ENCODE measurements around the gene PCDHA4.
"Not testable (repeated sequence)": the region's sequence is repeated elsewhere in the genome, so short reads cannot be mapped to it uniquely, and the experiment has no call there.

Gene PCDHA4

DNA sequence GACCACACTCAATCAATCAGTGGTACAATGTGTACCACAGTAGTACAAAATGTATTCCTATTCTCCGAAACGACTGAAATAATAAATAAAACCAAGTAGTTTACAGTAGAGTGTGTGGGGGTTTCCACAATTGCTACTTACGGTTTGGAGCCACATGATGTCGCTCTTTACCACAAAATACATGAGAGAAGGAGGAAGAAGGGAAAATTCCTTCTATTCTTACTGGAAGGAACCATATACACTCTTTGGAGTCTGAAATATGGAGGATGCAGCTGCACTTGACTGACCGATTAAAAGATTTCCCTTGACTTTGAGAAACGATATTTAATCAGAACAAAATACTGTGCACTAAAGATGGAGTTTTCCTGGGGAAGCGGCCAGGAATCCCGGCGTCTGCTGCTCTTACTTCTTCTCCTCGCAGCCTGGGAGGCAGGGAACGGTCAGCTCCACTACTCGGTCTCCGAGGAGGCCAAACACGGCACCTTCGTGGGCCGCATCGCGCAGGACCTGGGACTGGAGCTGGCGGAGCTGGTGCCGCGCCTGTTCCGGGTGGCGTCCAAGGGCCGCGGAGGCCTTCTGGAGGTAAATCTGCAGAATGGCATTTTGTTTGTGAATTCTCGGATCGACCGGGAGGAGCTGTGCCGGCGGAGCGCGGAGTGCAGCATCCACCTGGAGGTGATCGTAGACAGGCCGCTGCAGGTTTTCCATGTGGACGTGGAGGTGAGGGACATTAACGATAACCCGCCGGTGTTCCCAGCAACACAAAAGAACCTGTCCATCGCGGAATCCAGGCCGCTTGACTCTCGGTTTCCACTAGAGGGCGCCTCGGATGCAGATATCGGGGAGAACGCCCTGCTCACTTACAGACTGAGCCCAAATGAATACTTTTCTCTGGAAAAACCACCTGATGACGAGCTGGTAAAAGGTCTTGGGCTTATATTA, at the start of gene PCDHA4:
Gene PCDHA4 (plus strand): TSS at position 235 of the 942 bp plus-strand sequence.
- peak; percentile 48 for DNase-seq

DNA sequence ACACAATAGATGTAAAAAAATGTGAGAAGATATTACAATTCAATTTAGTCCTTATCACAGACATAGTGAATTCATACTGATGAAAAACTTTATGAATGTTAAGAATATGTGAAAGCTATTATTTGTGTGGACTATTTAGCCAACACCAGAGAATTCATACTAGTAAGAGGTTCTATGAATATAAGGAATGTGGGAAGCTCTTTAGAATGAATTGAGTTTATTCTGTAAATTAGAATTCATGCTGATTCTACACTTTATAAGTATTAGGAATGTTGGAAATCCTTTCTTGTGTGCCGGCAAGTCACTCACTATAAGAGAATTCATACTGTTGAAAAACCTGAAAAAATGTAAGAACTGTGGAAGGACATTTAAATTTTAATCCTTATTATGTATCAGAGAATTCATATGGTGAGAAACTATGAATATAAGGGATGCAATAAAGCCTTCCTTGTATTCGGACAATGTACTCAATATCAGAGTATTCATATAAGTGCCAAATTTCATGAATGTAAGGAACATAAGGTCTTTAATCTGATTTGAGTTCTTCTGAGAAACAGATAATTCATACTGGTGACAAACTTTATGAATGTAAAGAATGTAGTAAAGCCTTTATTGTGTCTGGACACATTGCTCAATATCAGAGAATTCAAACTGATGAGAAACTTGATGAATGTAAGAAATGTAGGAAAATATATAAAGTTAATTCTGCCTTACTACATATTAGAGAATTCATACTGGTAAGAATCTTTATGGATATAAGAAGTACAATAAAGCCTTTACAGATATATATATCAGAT, 42.5 kb upstream of the PCDHA4 start:
- no peak for DNase-seq

DNA sequence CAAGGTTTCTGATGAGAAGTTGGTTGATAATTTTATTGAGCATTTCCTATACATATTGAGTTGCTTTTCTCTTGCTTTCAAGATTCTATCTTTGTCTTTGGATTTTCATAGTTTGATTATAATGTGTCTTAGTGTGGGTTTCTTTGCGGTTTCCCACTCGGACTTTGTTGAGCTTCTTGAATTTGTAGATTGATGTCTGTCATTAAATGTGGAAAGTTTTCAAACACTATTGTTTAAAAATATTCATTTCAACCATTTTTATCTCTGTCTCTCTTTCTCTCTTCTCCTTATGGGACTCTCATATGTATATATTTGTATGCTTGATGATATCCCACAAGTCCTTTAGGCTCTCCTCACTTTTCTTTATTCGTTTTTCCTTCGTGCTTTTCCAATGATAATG, 39.4 kb upstream of the PCDHA4 start:
- no peak for DNase-seq

DNA sequence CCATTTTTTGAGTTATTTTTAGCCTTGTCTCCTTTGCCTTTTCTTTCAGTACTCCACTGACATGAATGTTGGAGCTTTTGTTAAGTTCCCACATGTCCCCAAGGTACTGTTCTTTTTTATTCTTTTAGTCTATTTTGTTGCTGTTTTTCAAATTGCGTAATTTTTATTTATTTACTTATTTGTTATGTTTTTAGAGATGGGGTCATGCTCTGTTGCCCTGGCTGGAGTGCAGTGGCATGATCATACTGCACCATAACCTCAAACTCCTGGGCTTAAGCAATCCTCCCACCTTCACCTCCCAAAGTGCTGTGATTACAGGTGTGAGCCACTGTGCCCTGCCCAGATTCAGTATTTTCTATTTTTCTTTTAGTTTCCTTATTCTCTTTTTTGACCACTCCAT, 26.4 kb upstream of the PCDHA4 start:
- DNase-seq, result no peak

DNA sequence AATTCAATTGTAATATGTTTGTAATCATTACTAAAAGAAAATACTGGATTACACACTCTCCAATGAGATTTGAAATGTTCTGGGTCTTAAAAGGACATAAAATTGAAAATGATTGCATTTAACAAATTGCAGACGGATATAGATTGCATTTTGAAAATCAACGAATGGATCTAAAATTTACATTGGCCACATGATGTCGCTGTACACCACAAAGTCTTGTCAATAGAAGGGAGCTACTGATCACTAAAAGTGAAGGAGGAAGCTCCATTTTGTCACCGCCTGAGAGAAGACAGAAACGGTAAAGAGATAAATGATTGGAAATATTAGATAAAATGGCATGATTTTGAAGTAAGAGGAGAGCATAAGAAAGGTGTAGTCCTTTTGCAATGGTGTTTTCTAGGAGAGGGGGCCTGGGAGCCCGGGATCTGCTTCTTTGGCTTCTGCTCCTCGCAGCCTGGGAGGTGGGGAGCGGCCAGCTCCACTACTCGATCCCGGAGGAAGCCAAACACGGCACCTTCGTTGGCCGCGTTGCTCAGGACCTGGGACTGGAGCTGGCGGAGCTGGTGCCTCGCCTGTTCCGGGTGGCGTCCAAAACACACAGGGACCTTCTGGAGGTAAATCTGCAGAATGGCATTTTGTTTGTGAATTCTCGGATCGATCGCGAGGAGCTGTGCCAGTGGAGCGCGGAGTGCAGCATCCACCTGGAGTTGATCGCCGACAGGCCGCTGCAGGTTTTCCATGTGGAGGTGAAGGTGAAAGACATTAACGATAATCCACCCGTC, 20.8 kb upstream of the PCDHA4 start, which contains the start of gene PCDHA1:
Gene PCDHA1 (plus strand): TSS at position 236 of the 782 bp plus-strand sequence.
- no peak for DNase-seq

DNA sequence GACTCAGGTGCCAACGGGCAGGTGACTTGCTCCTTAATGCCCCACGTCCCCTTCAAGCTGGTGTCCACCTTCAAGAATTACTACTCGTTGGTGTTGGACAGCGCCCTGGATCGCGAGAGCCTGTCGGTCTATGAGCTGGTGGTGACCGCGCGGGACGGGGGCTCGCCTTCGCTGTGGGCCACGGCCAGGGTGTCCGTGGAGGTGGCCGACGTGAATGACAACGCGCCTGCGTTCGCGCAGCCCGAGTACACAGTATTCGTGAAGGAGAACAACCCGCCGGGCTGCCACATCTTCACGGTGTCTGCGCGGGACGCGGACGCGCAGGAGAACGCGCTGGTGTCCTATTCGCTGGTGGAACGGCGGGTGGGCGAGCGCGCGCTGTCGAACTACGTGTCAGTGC, 19.4 kb upstream of the PCDHA4 start:
- DNase-seq, result not testable (repeated sequence)

DNA sequence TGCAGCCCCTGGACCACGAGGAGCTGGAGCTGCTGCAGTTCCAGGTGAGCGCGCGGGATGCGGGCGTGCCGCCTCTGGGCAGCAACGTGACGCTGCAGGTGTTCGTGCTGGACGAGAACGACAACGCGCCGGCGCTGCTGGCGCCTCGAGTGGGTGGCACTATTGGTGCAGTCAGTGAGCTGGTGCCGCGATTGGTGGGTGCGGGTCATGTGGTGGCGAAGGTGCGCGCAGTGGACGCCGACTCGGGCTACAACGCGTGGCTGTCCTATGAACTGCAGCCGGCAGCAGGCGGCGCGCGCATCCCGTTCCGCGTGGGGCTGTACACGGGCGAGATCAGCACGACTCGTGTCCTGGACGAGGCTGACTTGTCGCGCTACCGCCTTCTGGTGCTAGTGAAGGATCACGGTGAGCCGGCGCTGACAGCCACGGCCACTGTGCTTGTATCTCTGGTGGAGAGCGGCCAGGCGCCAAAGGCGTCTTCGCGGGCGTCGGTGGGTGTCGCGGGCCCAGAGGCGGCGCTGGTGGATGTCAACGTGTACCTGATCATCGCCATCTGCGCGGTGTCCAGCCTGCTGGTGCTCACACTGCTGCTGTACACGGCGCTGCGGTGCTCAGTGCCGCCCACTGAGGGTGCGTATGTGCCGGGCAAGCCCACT, 18.9 kb upstream of the PCDHA4 start:
- not testable (repeated sequence) for DNase-seq

DNA sequence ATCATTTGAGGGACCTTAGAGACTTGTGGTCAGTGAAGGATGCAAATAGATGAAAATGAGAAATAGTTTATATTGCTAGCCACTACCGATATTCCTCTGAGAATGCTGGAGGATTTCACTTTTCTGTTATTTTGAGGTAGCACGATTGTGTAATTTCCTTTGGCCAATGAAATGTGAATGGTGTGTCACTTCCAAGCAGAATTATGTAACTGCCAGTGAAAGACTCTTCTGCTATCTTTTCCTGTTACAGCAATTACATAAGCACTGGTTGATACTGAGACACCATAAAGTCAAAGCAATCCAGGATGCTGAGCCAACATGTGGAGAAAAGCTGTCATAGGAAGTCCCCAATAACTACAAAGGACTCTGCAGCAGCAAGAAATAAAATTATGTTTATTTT, 15.8 kb upstream of the PCDHA4 start:
- no peak for DNase-seq

DNA sequence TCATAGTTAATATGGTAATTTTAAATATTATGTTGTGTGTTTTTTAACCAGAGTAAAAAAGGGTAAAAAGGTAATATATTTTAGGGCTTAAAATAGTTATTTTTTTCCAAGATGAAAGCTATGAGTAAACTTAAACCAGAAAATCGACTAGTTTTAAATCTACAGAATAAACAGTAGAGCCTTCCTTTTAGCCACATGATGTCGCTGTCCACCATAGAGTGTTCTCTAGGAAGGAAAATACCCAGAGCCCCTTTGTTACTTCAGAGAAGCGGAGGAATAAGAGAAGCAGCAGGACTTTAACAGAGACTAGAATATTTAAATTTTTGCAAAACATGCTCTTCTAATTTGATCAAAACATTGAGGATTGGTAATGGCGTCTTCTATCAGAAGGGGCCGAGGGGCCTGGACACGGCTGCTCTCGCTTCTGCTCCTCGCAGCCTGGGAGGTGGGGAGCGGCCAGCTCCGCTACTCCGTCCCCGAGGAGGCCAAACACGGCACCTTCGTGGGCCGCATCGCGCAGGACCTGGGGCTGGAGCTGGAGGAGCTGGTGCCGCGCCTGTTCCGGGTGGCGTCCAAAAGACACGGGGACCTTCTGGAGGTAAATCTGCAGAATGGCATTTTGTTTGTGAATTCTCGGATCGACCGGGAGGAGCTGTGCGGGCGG, 12.1 kb upstream of the PCDHA4 start, which contains the start of gene PCDHA2:
Gene PCDHA2 (plus strand): TSS at position 258 of the 664 bp plus-strand sequence.
- DNase-seq, result no peak

DNA sequence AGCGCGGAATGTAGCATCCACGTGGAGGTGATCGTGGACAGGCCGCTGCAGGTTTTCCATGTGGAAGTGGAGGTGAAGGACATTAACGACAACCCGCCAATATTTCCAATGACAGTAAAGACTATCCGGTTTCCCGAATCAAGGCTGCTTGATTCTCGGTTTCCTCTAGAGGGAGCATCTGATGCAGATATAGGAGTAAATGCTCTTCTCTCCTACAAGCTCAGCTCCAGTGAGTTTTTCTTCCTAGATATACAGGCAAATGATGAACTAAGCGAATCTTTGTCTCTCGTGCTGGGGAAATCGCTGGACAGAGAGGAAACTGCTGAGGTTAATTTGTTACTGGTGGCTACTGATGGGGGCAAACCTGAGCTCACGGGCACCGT, 11.6 kb upstream of the PCDHA4 start:
- no peak for DNase-seq

DNA sequence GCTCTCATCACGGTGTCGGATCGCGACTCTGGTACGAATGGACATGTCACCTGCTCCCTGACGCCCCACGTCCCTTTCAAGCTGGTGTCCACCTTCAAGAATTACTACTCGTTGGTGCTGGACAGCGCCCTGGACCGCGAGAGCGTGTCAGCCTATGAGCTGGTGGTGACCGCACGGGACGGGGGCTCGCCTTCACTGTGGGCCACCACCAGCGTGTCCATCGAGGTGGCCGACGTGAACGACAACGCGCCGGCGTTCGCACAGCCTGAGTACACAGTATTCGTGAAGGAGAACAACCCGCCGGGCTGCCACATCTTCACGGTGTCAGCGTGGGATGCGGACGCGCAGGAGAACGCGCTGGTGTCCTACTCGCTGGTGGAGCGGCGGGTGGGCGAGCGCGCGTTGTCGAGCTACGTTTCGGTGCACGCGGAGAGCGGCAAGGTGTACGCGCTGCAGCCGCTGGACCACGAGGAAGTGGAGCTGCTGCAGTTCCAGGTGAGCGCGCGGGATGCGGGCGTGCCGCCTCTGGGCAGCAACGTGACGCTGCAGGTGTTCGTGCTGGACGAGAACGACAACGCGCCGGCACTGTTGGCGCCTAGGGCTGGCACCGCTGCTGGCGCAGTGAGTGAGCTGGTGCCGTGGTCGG, 10.7 kb upstream of the PCDHA4 start:
- DNase-seq, result not testable (repeated sequence)

DNA sequence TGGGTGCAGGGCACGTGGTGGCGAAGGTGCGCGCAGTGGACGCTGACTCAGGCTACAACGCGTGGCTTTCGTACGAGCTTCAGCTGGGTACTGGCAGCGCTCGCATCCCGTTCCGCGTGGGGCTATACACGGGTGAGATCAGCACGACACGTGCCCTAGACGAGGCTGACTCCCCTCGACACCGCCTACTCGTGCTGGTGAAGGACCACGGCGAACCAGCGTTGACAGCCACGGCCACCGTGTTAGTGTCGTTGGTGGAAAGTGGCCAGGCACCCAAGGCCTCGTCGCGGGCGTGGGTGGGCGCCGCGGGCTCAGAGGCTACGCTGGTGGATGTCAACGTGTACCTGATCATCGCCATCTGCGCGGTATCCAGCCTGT, 10.2 kb upstream of the PCDHA4 start:
- DNase-seq, result no peak

DNA sequence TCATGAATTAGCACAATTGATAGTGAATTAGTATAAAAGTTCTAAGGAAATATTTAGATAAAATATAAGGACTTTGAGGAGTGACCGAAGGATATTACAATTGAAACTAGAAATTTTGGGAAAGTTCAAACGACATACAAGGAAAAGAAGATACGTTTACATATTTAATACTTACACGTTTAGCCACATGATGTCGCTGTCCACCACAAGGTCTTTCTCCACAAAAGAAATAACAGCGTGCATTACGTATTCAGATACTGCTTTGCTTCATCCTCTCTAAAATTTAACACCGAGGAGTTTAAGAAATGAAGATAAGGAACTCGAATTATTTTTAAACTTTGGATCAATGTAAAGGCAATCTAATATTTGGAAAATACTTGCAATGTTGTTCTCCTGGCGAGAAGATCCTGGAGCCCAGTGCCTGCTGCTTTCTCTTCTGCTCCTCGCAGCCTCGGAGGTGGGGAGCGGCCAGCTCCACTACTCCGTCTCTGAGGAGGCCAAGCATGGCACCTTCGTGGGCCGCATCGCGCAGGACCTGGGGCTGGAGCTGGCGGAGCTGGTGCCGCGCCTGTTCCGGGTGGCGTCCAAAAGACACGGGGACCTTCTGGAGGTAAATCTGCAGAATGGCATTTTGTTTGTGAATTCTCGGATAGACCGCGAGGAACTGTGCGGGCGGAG, 5.9 kb upstream of the PCDHA4 start, which contains the start of gene PCDHA3:
Gene PCDHA3 (plus strand): TSS at position 242 of the 678 bp plus-strand sequence.
- no peak for DNase-seq

DNA sequence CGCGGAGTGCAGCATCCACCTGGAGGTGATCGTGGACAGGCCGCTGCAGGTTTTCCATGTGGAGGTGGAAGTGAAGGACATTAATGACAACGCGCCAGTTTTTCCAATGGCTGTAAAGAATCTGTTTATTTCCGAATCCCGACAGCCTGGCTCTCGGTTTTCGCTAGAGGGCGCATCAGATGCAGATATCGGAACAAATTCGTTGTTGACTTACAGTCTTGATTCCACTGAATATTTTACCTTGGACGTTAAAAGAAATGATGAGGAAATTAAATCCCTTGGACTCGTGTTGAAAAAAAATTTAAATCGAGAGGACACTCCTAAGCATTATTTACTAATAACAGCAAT, 5.4 kb upstream of the PCDHA4 start:
- DNase-seq, result no peak

DNA sequence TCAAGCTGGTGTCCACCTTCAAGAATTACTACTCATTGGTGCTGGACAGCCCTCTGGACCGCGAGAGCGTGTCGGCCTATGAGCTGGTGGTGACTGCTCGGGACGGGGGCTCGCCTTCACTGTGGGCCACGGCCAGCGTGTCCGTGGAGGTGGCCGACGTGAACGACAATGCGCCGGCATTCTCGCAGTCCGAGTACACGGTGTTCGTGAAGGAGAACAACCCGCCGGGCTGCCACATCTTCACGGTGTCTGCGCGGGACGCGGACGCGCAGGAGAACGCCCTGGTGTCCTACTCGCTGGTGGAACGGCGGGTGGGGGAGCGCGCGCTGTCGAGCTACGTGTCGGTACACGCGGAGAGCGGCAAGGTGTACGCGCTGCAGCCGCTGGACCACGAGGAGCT, 4.5 kb upstream of the PCDHA4 start:
- DNase-seq, result not testable (repeated sequence)

DNA sequence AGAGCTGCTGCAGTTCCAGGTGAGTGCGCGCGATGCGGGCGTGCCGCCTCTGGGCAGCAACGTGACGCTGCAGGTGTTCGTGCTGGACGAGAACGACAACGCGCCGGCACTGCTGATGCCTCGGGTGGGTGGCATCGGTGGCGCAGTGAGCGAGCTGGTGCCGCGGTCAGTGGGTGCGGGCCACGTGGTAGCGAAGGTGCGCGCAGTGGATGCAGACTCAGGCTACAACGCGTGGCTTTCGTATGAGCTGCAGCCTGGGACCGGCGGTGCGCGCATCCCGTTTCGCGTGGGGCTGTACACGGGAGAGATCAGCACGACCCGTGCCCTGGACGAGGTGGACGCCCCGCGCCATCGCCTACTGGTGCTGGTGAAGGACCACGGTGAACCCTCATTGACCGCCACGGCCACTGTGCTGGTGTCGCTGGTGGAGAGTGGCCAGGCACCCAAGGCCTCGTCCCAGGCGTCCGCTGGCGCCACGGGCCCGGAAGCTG, 4.0 kb upstream of the PCDHA4 start:
- DNase-seq, result no peak

DNA sequence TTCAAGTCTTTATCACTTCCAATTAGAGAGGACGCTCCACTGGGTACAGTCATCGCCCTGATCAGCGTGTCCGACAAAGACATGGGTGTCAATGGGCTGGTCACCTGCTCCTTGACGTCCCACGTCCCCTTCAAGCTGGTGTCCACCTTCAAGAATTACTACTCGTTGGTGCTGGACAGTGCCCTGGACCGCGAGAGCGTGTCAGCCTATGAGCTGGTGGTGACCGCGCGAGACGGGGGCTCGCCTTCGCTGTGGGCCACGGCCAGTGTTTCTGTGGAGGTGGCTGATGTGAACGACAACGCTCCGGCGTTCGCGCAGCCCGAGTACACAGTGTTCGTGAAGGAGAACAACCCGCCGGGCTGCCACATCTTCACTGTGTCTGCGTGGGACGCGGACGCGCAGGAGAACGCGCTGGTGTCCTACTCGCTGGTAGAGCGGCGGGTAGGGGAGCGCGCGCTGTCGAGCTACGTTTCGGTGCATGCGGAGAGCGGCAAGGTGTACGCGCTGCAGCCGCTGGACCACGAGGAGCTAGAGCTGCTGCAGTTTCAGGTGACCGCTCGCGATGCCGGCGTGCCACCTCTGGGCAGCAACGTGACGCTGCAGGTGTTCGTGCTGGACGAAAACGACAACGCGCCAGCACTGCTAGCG, 1.5 kb downstream of the PCDHA4 start:
- DNase-seq, result not testable (repeated sequence)

DNA sequence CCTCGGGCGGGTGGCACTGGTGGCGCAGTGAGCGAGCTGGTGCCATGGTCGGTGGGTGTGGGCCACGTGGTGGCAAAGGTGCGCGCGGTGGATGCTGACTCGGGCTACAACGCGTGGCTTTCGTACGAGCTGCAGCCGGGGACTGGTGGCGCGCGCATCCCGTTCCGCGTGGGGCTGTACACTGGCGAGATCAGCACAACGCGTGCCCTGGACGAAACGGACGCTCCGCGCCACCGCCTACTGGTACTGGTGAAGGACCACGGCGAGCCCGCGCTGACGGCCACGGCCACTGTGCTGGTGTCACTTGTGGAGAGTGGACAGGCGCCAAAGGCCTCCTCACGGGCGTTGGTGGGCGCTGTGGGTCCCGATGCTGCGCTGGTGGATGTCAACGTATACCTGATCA, 2.0 kb downstream of the PCDHA4 start:
- no peak for DNase-seq

DNA sequence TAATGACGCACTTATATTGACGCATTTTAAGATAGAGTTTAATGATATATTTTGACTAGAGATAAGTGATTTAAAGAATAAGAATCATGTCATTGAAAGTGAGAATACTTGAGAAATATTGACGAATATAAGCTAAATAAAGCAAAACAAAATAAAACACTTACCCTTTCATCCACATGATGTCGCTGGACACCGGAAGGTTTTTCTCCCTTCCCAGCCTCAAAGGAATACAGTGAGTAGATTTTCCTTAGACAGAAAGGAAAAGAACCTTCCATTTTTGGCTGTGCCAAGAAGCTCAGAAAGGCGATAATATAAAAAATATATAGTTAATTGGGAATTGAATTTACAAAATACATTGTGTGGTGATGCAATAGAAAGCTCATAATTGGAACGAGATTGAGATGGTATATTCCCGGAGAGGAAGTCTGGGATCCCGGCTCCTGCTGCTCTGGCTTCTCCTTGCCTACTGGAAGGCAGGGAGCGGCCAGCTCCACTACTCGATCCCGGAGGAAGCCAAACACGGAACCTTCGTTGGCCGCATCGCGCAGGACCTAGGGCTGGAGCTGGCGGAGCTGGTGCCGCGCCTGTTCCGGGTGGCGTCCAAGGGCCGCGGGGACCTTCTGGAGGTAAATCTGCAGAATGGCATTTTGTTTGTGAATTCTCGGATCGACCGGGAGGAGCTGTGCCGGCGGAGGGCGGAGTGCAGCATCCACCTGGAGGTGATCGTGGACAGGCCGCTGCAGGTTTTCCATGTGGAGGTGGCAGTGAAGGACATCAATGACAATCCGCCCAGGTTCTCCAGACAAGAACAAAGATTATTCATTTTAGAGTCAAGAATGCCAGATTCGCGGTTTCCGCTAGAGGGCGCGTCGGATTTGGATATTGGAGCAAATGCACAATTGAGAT, 14.8 kb downstream of the PCDHA4 start, which contains the start of gene PCDHA5:
Gene PCDHA5 (plus strand): TSS at position 239 of the 906 bp plus-strand sequence.
- DNase-seq, result no peak

Measured in NCI-H1048 (cell line).